COLO829 (cell line): ENCODE measurements around the gene MAP2K5.

Experiments used
- DNase-seq: peaks from one replicate; pipeline ENCODE4 v3.0.0; 2012; ENCODE audit warnings: low spot score

MAP2K5 gene

GRCh38 chr15:67542420-67543347, at the start of gene MAP2K5:
MAP2K5 (plus strand) TSS chr15:67542703; CDS start chr15:67543336, 633 bp downstream.
- no peak for DNase-seq

- no peak for DNase-seq
Observed at GRCh38 chr15:67495585-67495984, 46.9 kb upstream of the MAP2K5 start.

- peak; percentile 5 for DNase-seq
Observed at GRCh38 chr15:67501177-67501835, 41.2 kb upstream of the MAP2K5 start.

- no peak for DNase-seq
Observed at GRCh38 chr15:67501836-67502461, 40.6 kb upstream of the MAP2K5 start.

- DNase-seq, result no peak
Observed at GRCh38 chr15:67504056-67504455, 38.4 kb upstream of the MAP2K5 start.

GRCh38 chr15:67504796-67505195, 37.7 kb upstream of the MAP2K5 start:
- DNase-seq, result no peak

GRCh38 chr15:67505675-67506572, 36.6 kb upstream of the MAP2K5 start:
- no peak for DNase-seq

GRCh38 chr15:67506775-67507747, 35.4 kb upstream of the MAP2K5 start:
- DNase-seq, result no peak

GRCh38 chr15:67508407-67508806, 34.1 kb upstream of the MAP2K5 start:
- DNase-seq, result no peak

GRCh38 chr15:67509918-67510317, 32.6 kb upstream of the MAP2K5 start:
- DNase-seq, result no peak

- no peak for DNase-seq
Observed at GRCh38 chr15:67510597-67511190, 31.8 kb upstream of the MAP2K5 start.

GRCh38 chr15:67511606-67512005, 30.9 kb upstream of the MAP2K5 start:
- no peak for DNase-seq

- no peak for DNase-seq
Observed at GRCh38 chr15:67512140-67512539, 30.4 kb upstream of the MAP2K5 start.

GRCh38 chr15:67512933-67513714, 29.4 kb upstream of the MAP2K5 start:
- DNase-seq, result no peak

- no peak for DNase-seq
Observed at GRCh38 chr15:67515090-67515489, 27.4 kb upstream of the MAP2K5 start.

GRCh38 chr15:67515557-67515956, 26.9 kb upstream of the MAP2K5 start:
- no peak for DNase-seq

- no peak for DNase-seq
Observed at GRCh38 chr15:67520321-67521028, 22.0 kb upstream of the MAP2K5 start.

GRCh38 chr15:67521029-67521782, 21.3 kb upstream of the MAP2K5 start, which contains the start of gene C15orf61:
C15orf61 (plus strand) TSS chr15:67521131; CDS start chr15:67521249, 118 bp downstream.
- DNase-seq, result peak; percentile 38
